Measurements from ENCODE around the gene ADGRV1.

The ADGRV1 gene

GRCh38 chr5:90550963-90551362, 7.6 kb upstream of the ADGRV1 start:
- DNase-seq (ENCODE audit: low read depth), result no peak
- H3K4me3 ChIP-seq (replicated peaks; ENCODE audit: low read depth, low read length), result no peak overlapping the region
- no peak for TF ChIP-seq CTCF (IDR thresholded peaks at IDR 0.05; ENCODE audit: low read length, missing control alignments)

GRCh38 chr5:90551376-90551775, 7.2 kb upstream of the ADGRV1 start:
- no peak for TF ChIP-seq CTCF (IDR thresholded peaks at IDR 0.05; ENCODE audit: low read length, missing control alignments)
- DNase-seq (ENCODE audit: low read depth), result no peak
- H3K4me3 ChIP-seq (replicated peaks; ENCODE audit: low read depth, low read length), result no peak overlapping the region

- TF ChIP-seq CTCF (IDR thresholded peaks at IDR 0.05; ENCODE audit: low read length, missing control alignments), result no peak
- no peak for DNase-seq (ENCODE audit: low read depth)
- no peak overlapping the region for H3K4me3 ChIP-seq (replicated peaks; ENCODE audit: low read depth, low read length)
These were observed 4.9 kb upstream of the ADGRV1 start for GRCh38 chr5:90553711-90554110.

- H3K4me3 ChIP-seq (replicated peaks; ENCODE audit: low read depth, low read length), result no peak overlapping the region
- DNase-seq (ENCODE audit: low read depth), result no peak
- no peak for TF ChIP-seq CTCF (IDR thresholded peaks at IDR 0.05; ENCODE audit: low read length, missing control alignments)
These were observed 4.1 kb upstream of the ADGRV1 start for GRCh38 chr5:90554358-90555006.

- no peak for TF ChIP-seq CTCF (IDR thresholded peaks at IDR 0.05; ENCODE audit: low read length, missing control alignments)
- H3K4me3 ChIP-seq (replicated peaks; ENCODE audit: low read depth, low read length), result no peak overlapping the region
- no peak for DNase-seq (ENCODE audit: low read depth)
These were observed 2.9 kb upstream of the ADGRV1 start for GRCh38 chr5:90555666-90556065.

- H3K4me3 ChIP-seq (replicated peaks; ENCODE audit: low read depth, low read length), result no peak overlapping the region
- no peak for DNase-seq (ENCODE audit: low read depth)
- no peak for TF ChIP-seq CTCF (IDR thresholded peaks at IDR 0.05; ENCODE audit: low read length, missing control alignments)
These were observed 1.2 kb upstream of the ADGRV1 start for GRCh38 chr5:90557391-90557790.

GRCh38 chr5:90557871-90558270, 726 bp upstream of the ADGRV1 start:
- DNase-seq (ENCODE audit: low read depth), result no peak
- no peak for TF ChIP-seq CTCF (IDR thresholded peaks at IDR 0.05; ENCODE audit: low read length, missing control alignments)
- no peak overlapping the region for H3K4me3 ChIP-seq (replicated peaks; ENCODE audit: low read depth, low read length)

Measured in fibroblast of pulmonary artery (primary cell).